IPS-NIHi11 (cell line): Measurements from ENCODE around the gene HLA-A.

ENCODE experiments used
- DNase-seq: peaks from one replicate; pipeline ENCODE4 v3.0.0; 2012; ENCODE audit warnings: mixed read lengths, low spot score

The HLA-A gene

DNA sequence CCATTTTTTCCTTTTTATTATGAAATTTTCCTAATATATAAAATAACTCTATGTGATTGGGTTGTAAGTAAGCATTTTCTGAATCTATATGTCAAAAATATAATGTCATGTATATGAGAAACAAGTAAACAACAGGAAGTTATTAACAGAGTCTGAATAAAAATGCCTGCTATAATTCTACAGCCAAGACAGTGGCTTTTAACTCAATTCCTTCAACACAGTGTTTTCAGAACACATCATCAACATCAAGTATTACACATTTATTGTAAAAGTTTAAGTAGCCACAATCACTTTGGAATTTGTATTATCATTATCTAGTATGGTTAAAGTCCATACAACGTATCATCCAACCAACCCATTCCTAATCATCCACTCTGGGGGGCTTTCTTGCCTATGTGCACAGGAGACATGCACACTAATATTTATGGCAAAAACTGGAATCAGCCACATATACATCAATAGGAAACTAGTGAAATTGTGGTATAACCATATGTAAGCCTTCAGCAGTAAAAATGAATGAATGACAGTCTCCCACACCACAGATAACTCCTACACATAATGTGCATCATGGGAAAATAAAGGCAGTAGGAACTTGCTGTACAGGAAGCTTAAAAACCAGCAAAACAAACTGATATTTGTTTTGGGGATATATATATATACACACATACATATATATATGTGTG, 6.9 kb upstream of the HLA-A start:
- DNase-seq, result no peak

GRCh38 chr6:29938746-29939508, 3.4 kb upstream of the HLA-A start:
- peak; percentile 20 for DNase-seq

GRCh38 chr6:29941016-29941415, 1.3 kb upstream of the HLA-A start:
- DNase-seq, result no peak

- DNase-seq, result no peak
Measured at GRCh38 chr6:29941471-29941870, 861 bp upstream of the HLA-A start.

DNA sequence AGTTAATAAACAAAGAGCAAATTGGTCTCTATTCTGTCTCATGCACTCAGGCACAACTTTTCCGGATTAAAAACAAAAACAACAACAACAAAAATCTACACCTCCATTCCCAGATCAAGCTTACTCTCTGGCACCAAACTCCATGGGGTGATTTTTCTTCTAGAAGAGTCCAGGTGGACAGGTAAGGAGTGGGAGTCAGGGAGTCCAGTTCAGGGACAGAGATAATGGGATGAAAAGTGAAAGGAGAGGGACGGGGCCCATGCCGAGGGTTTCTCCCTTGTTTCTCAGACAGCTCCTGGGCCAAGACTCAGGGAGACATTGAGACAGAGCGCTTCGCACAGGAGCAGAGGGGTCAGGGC, 437 bp upstream of the HLA-A start:
- DNase-seq, result no peak

GRCh38 chr6:29943053-29943966, 978 bp downstream of the HLA-A start:
- no peak for DNase-seq

- no peak for DNase-seq
Measured at GRCh38 chr6:29945281-29945820, 3.0 kb downstream of the HLA-A start.

DNA sequence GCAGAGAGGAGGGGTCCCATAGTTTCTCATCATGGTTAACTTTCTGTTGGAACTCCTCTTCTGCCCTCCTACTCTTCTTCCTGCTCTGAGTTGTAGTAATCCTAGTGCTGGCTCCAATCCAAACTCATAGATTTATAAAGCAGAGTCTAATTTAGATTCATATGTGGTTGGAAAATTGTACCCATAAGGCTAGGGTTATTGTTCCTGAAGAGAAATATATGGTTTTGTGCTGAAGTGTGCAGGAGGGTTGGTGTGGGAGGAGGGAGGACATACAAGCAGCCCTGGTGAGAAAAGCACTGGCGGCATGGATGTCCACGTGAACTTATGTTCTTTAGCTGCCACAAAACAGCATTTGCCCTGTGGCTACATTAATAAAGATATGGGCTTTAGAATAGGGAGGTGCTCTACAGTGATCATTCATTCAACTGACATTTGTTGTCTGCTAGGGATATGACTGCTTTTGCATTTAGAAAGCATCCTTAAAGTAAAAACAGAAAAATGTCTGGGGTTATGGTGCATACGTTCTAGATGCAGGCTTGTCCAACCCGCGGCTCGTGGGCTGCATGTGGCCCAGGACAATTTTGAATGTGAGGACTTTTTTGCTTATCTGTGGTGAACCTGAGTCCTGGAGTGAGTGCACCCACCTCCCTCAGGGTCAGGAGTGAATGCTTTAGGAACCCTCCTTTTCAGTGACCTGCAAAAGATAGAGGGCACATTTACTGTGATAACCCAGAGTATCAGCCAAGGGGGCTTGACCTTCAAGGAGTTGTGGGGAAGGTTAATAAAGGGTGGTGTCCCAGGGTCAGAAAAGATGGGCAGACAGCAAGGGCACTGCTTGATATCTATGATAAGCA, 4.1 kb downstream of the HLA-A start:
- no peak for DNase-seq

DNA sequence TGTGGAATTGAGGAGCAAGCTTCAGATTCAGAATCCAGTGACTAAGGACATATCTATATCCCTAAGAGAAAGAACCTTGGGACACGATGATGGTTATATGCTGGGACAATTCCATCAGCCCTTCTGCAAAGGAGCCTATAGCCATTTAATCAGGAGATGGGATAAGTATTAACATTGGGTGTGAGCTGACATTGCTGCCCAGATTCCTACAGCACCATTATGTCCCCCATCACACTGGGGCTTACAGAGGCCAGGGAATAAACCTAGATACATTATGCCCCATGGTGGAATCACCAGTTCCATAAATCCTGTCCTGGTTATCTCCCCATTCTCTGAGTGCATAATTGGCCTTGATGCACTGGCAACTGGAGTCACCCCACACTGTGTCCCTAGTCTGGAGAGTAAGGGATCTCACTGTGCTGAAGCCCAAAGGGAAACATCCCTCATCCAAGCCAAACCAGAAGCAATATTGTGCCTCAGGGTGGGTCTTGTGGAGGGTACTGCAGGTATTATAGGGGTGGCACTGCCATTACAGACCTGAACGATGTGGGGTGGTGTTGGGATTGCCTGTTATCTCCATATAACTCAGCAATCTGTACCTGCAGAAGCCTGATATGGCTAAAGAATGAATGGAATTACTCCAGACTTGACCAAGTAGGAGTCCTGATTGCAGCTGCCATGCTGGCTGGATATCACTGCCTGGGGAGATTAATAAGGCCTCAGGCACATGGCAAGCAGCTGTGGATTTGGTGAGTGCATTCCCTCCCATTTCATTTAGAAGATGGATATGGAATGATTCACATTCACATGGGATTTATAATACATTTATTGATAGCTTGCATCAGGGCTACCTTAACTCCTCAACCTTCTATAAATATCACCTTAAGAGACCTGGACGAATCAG, 5.0 kb downstream of the HLA-A start:
- no peak for DNase-seq

GRCh38 chr6:29948277-29948676, 5.9 kb downstream of the HLA-A start:
- no peak for DNase-seq

GRCh38 chr6:29949934-29950333, 7.6 kb downstream of the HLA-A start:
- DNase-seq, result no peak

DNA sequence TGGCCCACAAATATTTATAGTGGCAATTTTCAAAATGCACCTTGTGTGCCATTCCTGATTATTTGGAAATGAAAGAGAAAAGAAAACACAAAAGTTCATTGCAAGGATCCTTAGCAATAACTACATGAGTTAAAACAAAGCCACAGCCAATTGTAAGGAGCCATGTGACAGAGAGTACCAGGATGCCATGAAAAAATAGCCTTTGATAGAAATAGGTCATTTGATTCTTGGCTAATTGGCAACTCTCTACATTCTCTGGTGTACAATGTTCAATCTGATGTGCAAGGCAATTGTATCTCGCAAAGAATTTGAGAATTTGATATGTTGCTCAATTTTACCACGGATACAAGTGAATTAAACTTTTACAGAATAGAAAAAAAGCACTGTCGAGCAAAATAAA, 9.6 kb downstream of the HLA-A start:
- no peak for DNase-seq

- no peak for DNase-seq
Measured at GRCh38 chr6:29953001-29953441, 10.7 kb downstream of the HLA-A start.

DNA sequence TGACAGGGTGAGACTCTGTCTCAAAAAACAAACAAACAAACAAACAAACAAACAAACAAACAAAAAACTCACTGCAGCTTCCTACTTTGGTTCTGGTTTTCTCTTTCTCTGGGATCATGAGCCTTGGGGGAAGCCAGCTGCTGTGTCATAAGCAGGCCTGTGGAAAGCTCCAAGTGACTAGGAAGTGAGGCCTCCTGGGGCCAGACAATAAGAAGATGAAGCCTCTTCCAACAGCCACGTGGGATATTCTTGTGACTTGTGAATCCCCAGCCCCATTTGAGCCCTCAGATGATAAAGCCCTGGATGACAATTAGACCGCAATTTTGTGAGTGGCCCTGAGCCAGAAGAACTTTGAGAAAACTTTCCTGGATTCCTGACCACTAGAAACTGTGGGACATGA, 11.4 kb downstream of the HLA-A start:
- DNase-seq, result no peak

GRCh38 chr6:29954272-29954671, 11.9 kb downstream of the HLA-A start:
- DNase-seq, result no peak

GRCh38 chr6:29955783-29956182, 13.5 kb downstream of the HLA-A start:
- no peak for DNase-seq

DNA sequence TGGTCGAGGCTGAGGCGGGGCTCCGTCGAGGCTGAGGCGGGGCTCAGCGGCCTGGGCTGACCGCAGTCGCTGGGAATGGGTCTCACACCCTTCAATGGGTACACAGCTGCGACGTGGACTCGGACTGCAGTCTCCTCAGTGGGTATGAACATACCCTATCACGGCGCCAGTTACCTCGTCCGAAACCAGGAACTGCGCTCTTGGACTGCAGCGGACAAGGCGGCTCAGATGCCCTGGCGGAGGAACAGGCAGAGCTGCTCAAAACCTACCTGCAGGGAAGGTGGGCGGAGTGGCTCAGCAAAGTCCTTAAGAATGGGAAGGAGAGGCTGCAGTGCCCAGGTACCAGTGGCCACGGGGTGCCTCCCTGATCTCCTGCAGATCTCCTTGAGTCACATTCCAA, 14.2 kb downstream of the HLA-A start:
- DNase-seq, result no peak

DNA sequence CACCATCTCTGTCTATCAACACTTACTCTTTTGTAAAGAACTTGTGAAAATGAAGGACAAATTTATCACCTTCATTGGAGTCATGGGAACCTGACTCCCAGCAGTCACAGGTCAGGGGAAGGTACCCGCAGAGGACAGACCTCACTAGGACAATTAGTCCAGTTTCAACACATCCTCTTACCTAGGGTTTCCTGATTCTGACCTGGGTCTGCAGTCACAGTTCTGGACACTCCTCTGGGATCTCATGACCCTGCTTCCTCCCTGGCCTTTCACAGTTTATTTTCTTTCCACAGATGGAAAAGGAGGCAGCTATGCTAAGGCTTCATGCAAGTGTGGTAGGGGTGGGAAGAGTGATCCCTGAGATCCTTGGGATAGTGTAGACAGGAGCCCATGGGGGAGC, 15.7 kb downstream of the HLA-A start:
- no peak for DNase-seq

DNA sequence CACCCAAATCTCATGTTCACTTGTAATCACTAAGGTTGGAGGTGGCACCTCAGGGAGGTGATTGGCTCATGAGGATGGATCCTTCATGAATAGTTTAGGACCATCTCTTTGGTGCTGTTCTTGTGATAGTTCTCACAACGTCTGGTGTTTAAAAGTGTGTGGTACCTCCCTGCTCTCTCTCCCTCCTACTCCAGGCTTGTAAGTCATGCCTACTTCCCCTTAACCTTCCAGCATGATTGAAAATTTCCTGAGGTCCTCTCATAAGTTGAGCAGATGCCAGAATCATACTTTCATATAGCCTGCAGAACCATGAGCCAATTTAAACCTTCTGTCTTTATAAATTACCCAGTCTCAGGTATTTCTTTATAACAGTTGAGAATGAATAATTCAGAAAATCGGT, 16.6 kb downstream of the HLA-A start:
- DNase-seq, result no peak

GRCh38 chr6:29959467-29959866, 17.1 kb downstream of the HLA-A start:
- no peak for DNase-seq
